HG03159 (cell line): ENCODE data around the gene LINGO1.

Experiments used
- ATAC-seq: cut with Tn5 transposase; IDR thresholded peaks from one replicate; pipeline ENCODE4 v1.9.1; 2021; ENCODE audit warnings: mild to moderate bottlenecking, moderate library complexity; ENCODE audit not compliant: unreplicated experiment

LINGO1 gene

GRCh38 chr15:77597804-77598453, 34.8 kb downstream of the LINGO1 start:
- ATAC-seq: no peak

- no peak for ATAC-seq
Measured at GRCh38 chr15:77596821-77597803, 35.6 kb downstream of the LINGO1 start.

DNA sequence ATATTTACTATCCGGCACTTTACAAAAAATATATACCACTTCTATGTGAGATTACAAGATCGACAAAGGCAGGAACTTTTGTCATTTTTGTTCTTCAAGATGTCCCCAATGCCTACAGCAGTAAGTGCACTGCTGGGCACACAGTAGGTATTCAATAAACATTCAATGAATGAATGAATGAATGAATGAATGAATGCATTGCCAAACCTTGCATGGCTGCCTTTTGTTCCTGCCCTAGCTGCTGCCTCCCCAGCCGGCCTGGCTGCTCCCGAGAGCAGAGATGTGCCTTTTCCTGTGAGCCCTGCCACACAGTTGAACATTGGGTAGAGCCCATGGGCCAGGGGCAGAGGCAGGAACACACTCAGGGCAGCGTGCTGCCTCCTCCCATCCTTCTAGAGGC, 37.5 kb downstream of the LINGO1 start:
- no peak for ATAC-seq

DNA sequence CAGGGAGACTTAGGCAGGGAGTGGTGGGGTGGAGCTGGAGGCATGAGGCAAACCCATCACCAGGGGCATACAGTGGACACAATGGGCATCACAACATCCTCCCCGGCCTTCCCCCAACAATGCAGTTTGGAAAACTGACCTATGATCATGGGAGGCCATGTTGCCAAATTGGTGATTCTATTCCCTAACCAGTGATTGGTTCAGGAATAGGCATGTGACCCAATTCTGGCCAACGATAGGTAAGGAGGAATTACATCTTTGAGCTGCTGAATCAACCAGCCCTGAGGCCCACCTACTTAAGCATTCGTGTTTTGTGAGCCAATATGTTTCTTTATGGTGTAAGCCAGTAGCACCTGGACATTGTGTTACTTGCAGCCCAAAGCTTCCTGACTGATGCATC, 40.0 kb downstream of the LINGO1 start:
- ATAC-seq: no peak

DNA sequence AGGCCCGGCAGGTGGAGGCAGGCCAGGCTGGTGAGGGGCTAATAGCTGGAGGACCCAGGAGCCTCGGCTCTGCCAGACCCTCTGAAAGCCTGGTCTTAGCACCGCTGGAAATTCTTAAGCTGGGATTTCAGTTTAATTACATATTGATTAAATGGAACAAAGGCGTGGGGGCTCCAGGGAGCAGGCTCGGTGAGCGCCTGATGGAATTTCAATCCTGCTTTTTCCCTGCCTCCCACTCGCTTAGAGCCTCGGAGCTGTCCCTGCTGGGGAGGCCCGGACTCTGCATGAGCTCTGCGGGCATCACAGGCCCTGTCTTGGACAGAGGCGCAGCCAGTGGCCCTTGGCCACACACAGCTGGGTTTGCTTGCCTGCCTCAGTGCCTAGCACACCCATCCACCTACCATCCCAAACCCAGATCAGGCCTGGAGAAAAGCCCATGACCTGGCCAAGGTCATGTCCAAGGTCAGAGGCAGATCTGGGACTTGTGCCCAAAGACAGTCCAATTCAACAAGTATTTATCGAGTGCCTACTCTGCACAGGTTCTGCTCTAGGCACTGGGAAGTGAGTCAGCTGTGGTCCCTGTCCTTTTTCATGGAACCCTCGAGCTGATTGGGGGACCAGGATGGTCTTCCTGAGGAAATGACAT, 40.6 kb downstream of the LINGO1 start:
- no peak for ATAC-seq

DNA sequence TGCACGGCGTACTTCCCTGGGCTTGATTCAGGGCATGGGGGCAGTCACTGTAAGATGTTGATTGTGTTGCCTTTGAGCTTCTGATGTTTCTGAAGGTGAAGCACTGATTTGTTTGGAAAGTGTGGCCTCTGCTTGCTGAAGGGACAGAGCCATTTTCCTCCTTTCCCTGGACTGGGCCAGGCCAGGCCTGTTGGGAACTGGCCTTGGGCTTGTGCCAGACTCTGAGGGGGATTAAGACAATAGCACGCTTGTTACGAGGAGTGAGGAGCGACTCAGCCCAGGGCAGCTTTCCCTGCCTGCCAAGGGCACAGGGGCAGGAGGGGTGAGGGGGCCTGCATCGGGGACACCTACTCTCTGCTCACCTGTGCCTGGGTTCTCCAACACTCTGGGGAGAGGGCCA, 42.9 kb downstream of the LINGO1 start:
- no peak for ATAC-seq

GRCh38 chr15:77588126-77588525, 44.6 kb downstream of the LINGO1 start:
- ATAC-seq: no peak

- no peak for ATAC-seq
Measured at GRCh38 chr15:77584691-77585090, 48.0 kb downstream of the LINGO1 start.

DNA sequence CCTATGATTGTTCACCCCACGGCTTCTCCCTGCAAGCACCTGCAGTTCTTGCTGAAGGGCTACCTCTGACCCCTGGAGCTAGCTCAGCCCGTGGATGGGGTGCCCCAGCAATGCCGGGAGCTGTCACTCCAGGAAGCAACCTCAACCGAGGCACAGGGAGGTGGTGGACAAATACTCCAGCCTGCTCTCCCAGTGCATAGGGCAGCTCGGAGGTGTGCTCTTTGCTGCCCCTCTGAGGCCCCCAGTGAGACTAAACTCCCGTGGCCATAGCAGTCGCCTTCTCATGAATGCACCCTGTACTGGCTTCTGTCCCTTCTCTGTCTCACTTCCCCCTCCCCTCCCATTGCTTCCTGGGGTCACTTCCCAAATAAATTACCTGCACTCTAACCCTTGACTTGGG, 48.5 kb downstream of the LINGO1 start:
- no peak for ATAC-seq

- no peak for ATAC-seq
Measured at GRCh38 chr15:77582763-77583162, 49.9 kb downstream of the LINGO1 start.

DNA sequence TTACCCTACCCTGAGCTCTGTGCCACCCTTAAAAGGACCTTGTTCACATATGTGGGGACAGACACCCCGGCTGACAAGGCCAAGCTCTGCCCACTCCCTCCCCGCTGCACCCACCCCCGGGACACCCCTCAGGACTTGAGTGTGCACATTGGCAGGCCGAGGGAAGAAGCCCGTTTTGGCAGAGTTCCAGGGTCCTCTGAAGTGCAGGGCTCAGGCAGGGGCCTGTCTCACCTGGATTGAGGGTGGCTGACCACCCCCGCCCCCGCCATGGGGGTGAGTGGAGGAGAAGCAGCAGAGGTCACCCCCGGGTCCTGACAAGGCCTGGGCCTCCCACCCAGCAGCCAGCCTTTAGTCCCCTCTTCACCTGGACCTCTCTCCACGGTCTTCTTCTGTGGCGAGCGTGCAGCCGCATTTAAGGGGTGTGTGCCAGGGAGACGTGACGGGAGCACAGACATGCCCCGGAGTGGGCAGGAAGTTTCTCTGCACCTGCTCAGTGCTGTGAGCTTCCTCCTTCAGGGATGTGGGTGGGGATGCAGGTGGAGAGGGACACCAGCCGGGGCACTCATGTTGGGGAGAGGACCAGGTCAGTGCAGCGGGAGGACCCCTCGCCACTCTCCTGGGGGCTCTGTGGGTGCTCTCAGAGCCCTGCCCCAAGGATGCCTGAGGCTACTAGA, 50.7 kb downstream of the LINGO1 start:
- ATAC-seq: no peak

DNA sequence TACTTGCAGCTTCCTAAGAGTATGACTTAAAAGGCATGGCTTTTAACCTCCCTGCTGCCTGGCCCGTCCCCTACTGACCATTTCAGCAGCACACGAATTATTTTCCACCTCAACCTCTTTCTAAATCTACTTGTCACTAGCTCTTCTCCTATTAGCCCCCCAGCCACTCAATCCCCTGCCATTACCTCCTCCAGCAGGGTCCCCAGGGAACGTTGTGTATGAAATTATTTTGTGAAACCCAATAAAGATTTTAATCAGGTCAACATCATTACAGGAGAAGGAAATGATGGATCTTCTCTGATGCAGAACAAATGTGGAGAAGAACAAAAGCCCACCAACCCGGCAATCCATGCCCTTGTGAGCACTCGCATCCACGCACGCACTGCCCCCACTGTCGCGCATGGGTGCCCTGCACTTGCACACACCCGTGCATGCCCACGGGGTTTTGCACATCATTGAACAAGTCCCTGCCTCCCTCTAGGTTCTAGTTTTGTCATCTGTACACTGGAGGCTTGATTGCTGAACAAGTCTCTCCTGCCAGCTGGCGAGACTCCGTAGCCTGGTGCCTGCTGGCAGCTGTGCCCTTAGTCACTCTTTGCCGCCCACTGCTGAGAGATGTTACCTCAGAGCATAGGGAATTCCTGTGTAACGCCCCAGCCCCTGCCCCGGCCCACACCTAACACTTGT, 51.6 kb downstream of the LINGO1 start:
- no peak for ATAC-seq

GRCh38 chr15:77579498-77580188, 53.1 kb downstream of the LINGO1 start:
- no peak for ATAC-seq

GRCh38 chr15:77578641-77579372, 53.9 kb downstream of the LINGO1 start:
- ATAC-seq: no peak

GRCh38 chr15:77577366-77577950, 55.3 kb downstream of the LINGO1 start:
- ATAC-seq: no peak

DNA sequence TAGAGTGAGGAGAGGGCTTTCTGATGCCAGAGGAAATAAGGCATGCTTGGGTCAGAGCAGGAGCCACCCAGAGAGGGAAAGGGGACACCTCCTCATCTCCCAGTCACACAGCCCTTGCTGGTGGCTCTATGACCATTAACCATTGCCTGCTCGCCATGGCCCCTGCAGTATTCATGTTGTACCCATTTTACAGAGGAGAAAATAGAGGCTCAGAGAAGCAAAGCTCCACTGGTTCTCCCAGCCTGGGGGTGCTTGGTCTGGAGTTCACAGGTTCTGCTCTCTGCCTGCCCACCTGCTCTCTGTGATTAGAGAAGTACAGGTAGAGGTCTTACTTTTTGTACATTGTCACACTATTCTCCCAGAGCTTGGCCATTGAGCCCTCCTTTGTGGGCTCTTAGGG, 56.2 kb downstream of the LINGO1 start:
- no peak for ATAC-seq

DNA sequence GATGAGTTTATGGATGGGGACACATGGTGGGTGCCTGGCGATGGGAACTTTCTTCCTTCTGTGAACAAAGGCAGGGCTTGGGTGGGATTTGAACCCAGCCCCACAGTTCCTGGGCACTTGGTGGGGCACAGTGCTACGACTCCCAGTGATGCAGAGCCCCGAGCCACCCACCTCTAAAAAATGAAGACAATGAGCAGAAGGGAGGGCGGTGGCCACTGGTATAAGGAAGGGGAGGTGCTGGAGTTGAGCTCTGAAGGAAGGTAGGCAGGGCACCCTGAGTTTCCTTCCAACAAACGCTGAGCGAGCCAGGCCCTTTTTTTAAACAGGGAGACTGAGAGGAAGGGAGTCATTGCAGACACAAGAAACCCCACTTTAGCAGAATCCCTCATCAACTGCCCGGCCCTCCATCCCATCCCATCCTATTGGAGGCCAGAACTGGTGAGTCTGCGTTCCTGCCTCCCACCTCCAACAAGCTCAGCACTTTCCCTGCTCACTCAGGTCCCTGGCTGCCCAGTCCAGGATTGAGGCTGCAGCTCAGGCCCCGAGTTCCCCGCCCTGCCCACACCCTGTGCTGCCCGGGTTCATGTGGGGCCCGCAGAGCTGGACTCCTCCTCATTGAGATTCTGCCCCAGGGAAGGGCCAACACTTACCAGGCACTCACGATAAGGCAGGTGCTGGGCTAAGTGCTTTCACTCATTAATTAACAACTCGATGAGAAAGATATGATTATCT, 57.3 kb downstream of the LINGO1 start:
- ATAC-seq: no peak

DNA sequence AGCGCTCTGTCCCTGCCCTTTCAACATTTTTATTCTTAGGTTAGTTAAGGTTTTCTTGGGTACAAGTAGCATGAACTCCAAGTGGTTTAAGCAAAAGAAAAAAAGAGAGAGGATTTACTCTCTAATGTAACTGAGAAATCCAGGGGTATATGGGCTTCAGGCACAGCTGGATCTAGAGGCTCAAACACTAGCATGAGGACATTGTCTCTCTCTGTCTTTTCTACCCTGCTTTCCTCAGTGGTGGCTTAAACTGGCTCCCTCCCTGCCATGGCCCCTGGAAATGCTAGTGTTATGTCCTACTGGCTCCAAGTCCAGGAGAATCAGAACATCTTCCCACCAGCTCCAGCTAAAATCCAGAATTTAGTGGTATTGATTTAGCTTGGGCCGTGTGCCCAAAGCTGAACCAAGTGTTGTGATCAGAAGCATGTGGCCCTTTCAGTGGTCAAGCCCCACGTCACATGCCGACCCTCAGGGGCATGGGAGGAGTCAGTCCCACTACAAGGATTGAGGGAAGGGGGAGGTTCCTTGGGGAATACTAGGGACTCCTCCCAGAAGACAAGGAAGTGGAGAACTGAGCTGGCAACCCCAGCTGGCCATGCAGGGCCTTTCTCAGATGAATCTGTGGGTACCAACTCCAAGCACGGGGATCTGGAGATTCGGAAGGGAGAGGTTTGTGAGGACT, 58.0 kb downstream of the LINGO1 start:
- ATAC-seq: no peak
